ENCODE measurements around the gene NUDT7.

NUDT7 gene

DNA sequence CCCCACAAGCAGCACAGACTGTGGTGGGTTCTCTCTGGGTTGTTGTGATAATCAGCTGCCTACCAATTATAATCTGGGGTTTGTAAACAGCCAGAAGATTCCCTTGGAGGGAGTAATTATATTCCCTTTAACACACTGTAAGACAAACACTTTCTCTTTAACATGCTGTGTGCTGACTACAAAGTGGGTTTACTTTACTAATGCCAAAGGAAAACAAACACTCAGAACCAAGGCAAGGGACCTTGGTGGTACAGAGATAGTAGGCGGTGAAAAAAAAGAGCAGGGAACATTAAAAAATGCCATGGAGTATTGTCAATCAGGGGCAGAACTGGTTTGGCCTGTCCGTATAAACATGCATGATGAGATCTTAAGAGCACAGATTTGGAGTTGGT, 63.1 kb downstream of the NUDT7 start:
- Histone ChIP-seq H3K9me3 (ENCODE audit: severe bottlenecking) (no peaks in the 10 kb centered on the region), H3K4me3 (ENCODE audit: severe bottlenecking) (no peak overlapping the region), H3K27me3 (ENCODE audit: insufficient read depth, poor library complexity, severe bottlenecking) (peaks cover 53% of the 10 kb centered on the region), H3K27ac (ENCODE audit: poor library complexity, severe bottlenecking) (no peak overlapping the region), H3K36me3 (ENCODE audit: low read depth) (no peaks in the 10 kb centered on the region), H3K4me1 (ENCODE audit: insufficient read depth, poor library complexity, severe bottlenecking) (no peaks in the 10 kb centered on the region)
- DNase-seq (ENCODE audit: low spot score) (no peak), ATAC-seq (ENCODE audit: low read depth) (no peak)
- TF ChIP-seq, protein P1, sequence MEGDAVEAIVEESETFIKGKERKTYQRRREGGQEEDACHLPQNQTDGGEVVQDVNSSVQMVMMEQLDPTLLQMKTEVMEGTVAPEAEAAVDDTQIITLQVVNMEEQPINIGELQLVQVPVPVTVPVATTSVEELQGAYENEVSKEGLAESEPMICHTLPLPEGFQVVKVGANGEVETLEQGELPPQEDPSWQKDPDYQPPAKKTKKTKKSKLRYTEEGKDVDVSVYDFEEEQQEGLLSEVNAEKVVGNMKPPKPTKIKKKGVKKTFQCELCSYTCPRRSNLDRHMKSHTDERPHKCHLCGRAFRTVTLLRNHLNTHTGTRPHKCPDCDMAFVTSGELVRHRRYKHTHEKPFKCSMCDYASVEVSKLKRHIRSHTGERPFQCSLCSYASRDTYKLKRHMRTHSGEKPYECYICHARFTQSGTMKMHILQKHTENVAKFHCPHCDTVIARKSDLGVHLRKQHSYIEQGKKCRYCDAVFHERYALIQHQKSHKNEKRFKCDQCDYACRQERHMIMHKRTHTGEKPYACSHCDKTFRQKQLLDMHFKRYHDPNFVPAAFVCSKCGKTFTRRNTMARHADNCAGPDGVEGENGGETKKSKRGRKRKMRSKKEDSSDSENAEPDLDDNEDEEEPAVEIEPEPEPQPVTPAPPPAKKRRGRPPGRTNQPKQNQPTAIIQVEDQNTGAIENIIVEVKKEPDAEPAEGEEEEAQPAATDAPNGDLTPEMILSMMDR (IDR thresholded peaks at IDR 0.05; ENCODE audit: poor library complexity, severe bottlenecking), result no peak

DNA sequence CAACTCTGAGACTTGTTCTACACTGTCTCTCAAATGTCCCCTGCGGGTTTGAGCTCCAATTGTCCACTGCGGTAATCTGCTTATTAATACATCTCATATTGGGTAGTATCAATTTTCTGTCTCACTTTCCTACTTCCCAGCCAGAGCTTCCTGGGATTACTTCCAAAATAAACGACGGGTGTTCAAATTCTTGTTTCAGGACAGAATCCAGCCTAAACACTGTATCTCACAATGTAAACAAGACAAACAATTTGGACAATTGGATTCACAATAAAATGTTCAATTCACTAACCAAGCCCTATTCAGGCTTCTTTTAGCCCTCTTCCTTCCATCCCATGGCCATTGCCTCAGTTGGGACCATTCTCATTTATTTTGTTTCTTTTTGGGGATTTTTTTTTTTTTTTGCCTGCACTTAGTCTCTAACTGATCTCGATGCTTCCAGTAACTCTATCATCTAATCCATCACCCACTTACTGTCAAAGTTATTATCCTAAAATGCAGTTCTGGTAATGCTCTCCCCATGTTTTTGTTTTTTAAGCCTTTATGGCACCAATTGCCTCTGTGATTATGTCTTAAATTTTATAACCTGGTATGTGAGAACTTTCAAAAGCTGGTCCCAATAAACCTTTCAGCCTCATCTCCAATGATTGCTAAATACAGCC, 64.0 kb downstream of the NUDT7 start:
- ATAC-seq (ENCODE audit: low read depth) (no peak), DNase-seq (ENCODE audit: low spot score) (no peak)
- no peaks in the 10 kb centered on the region for H3K36me3 ChIP-seq (ENCODE audit: low read depth)
- H3K4me1 ChIP-seq (ENCODE audit: insufficient read depth, poor library complexity, severe bottlenecking), result no peaks in the 10 kb centered on the region
- H3K4me3 ChIP-seq (ENCODE audit: severe bottlenecking), result no peak overlapping the region
- TF ChIP-seq, protein P1 (IDR thresholded peaks at IDR 0.05; ENCODE audit: poor library complexity, severe bottlenecking), result no peak
- H3K27me3 ChIP-seq (ENCODE audit: insufficient read depth, poor library complexity, severe bottlenecking), result peaks cover 62% of the 10 kb centered on the region
- H3K27ac ChIP-seq (ENCODE audit: poor library complexity, severe bottlenecking), result no peak overlapping the region
- H3K9me3 ChIP-seq (ENCODE audit: severe bottlenecking), result no peaks in the 10 kb centered on the region

DNA sequence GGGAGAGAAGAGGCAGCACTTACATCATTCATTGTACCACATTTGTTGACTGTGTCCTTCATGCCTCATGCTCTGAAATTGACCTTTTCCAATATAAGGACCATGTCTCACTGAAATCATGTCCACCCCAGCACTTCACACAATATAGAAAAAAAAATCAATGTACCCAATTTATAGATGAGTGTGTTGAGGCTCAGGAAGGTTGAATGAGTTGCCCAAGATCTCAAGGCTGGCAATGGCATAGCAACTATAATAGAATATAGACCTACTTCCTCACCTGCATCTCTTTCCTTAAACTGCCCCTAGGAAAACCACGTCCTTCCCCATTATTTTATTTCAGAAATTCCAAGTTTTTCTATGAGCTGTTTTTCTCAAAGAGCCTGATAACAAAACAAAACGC, 65.1 kb downstream of the NUDT7 start:
- H3K9me3 ChIP-seq (ENCODE audit: severe bottlenecking), result no peaks in the 10 kb centered on the region
- H3K4me1 ChIP-seq (ENCODE audit: insufficient read depth, poor library complexity, severe bottlenecking), result no peaks in the 10 kb centered on the region
- peaks cover 68% of the 10 kb centered on the region for H3K27me3 ChIP-seq (ENCODE audit: insufficient read depth, poor library complexity, severe bottlenecking)
- H3K36me3 ChIP-seq (ENCODE audit: low read depth), result no peaks in the 10 kb centered on the region
- no peak overlapping the region for H3K4me3 ChIP-seq (ENCODE audit: severe bottlenecking)
- DNase-seq (ENCODE audit: low spot score) (no peak), ATAC-seq (ENCODE audit: low read depth) (no peak)
- no peak overlapping the region for H3K27ac ChIP-seq (ENCODE audit: poor library complexity, severe bottlenecking)
- TF ChIP-seq, protein P1 (IDR thresholded peaks at IDR 0.05; ENCODE audit: poor library complexity, severe bottlenecking), result no peak

GRCh38 chr16:77788181-77789084, 66.1 kb downstream of the NUDT7 start, which contains the start of gene VAT1L:
Gene VAT1L, plus strand, starts transcription at chr16:77788564. Its CDS starts 119 bp downstream, at chr16:77788683.
- Histone ChIP-seq H3K4me3 (ENCODE audit: severe bottlenecking) (peak within 1 kb of the TSS; percentile 23), H3K4me1 (ENCODE audit: insufficient read depth, poor library complexity, severe bottlenecking) (no peaks in the 10 kb centered on the region), H3K9me3 (ENCODE audit: severe bottlenecking) (no peaks in the 10 kb centered on the region), H3K36me3 (ENCODE audit: low read depth) (no peaks in the 10 kb centered on the region), H3K27me3 (ENCODE audit: insufficient read depth, poor library complexity, severe bottlenecking) (peaks cover 68% of the 10 kb centered on the region), H3K27ac (ENCODE audit: poor library complexity, severe bottlenecking) (no peak within 1 kb of the TSS)
- ATAC-seq (ENCODE audit: low read depth) (peak; percentile 83), DNase-seq (ENCODE audit: low spot score) (no peak)
- TF ChIP-seq, protein P1 (IDR thresholded peaks at IDR 0.05; ENCODE audit: poor library complexity, severe bottlenecking), result no peak
